Activated T-helper 9 cell treated with anti-CD3 and anti-CD28 coated beads, Interleukin-2, amount 50 U/mL, for 16 hours (primary cell): Measurements from ENCODE around the gene ISOC1.

ENCODE experiments used
- DNase-seq: peaks from one replicate; pipeline ENCODE4 v3.0.0-alpha.2; 2020; ENCODE audit warnings: low read depth

Gene ISOC1

DNA sequence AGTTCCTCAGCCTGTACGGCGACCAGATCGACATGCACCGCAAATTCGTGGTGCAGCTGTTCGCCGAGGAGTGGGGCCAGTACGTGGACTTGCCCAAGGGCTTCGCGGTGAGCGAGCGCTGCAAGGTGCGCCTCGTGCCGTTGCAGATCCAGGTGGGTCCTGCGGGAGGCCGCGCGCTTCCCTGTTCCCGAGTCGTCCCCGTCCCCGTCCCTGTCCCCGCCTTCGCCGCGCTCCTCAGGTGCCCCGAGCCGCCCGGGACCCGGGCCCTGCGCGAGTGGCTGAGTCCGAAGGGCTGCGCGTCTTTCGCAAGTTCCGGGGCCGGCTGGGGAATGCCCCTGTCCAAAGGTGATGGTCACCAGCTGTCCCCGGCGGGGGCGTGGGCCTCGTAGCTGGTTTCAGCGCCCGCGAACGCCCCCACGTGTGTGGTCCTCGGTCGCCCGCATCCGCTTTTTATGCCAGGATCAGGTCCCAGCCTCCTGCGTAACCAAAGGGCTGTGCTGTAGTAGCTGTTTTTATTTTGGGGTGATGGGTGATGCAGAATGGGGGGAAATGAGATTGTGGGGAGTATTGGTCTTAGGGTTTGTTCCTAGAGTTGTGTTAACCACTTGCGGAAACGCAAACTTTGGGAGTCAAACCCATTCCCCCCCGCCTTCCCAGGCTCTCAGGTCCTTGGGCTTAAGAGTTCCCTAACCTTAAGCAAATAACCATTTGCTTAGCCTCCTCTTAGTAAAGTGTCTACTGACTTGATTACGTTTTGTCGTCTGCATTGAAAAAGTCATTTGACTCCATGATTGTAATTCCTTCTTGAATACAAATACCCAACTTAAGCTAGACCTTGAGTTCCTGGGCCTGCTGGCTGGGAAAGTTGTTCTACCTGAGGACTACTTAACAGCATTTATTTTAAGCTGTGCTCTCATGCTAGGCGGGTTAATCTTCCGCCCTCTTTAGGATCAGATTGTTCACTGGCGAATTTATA is 663 bp downstream of the ISOC1 start:
- DNase-seq = peak; percentile 25

- DNase-seq = no peak
These were observed 1.9 kb downstream of the ISOC1 start for GRCh38 chr5:129096382-129096991.

DNA sequence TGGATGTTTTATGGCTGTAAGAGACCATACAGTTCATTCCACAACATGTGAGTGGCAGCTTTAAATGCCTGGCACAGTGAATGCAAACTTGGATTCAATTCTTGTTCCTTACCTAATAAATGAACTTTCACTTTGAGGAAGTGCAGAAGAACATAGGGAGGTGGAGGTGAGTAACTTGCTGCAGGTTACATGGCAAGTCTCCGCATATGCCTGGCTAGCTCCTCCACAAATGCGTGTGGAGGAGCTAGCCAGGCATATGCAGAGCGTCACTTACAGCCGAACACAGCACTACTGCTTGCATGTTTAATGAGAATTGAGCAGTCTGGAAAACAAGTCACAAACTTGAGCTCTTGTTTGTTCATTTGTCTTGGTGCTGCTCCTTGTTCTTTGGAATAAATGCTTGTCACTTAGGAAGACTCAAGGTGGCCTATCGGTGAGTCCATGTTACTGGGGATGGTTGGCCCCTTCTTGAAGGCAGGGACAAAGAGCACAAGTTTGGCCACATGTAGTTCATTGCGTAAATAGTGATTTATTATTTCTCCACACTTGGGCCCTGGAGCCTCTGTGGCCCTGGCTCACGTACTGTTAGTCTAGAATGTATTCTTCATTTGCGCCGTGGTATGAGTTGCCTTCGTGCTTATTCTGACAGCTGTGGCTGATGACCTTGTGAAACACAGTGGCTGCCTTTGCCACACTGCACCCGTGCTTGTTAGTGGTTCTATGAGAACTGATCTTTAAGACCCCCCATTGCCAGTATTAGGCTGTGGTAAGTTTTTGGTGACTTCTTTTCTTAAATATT is 3.1 kb downstream of the ISOC1 start:
- no peak for DNase-seq

- DNase-seq = no peak
These were observed 4.1 kb downstream of the ISOC1 start for GRCh38 chr5:129098488-129099183.

- DNase-seq = no peak
These were observed 4.6 kb downstream of the ISOC1 start for GRCh38 chr5:129099184-129099569.

DNA sequence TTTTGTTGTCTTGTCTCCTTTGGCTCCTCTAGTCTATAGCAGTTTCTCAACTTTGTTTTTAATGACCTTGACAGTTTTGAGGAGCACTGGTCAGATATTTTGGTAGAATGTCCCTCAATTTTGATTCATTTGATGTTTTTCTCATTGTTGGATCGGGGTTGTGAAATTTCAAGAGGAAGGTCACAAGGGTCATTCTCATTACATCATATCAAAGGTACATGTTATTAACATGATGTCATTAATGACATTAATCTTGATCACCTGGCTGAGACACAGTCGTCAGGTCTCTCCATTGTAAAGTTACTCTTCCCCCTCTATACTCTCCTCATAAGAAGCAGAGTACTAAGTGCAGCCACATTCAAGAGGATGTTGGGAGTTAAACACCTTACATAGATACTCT is 7.2 kb downstream of the ISOC1 start:
- no peak for DNase-seq

DNA sequence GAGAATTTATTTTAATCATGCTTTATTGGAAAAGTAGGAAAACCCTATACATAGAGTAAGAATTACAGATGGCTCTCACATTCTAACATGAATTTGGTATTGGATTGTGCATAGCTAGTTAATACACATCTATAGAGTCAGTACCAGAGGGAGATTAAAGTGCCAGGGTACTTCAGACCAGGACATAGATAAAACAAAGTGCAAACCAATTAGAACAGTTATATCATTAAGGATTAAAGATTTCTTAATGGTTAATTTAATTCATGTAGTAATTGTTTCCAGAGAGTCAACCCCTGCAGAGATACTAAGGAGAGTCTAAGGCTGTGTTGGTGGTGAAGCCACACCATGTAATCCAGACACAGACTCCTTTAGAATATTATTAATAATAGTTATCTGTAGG is 8.8 kb downstream of the ISOC1 start:
- DNase-seq = no peak

GRCh38 chr5:129104915-129105455 is 10.4 kb downstream of the ISOC1 start:
- no peak for DNase-seq

DNA sequence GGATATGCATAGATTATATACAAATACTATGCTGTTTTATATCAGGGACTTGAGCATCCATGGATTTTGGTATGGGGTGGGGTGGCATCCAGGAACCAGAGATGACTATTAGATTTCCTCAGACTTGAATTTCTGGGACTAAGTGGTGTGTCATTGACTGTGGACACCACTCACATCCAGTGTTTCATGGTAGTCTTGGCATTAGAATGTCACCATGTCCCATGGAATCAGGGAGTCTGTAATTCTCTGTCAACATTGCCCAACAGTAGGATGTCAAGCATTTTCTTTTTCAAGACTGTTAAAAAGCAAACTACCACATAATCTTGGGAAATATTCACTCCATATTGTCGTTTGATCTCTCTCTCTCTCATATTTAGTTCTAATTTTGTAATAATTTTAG is 13.1 kb downstream of the ISOC1 start:
- DNase-seq = no peak

DNA sequence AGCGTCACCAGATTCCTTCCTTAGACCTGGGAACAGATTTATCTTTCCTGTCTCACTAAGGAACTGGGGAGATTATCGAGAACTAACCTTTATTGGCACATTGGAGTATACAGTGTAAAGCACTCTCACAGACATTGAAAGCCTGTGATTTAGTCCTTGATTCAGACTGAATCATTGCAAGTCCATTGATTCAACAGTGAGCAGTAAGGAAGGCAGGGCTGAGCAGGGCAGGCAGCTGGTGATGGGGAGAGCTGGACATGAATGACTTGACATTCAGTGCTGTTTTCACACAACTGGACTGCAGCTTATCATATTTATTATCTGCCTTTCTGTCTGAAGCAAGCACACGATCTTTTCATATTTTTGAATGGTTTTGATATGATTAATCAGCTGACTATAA is 16.2 kb downstream of the ISOC1 start:
- no peak for DNase-seq

DNA sequence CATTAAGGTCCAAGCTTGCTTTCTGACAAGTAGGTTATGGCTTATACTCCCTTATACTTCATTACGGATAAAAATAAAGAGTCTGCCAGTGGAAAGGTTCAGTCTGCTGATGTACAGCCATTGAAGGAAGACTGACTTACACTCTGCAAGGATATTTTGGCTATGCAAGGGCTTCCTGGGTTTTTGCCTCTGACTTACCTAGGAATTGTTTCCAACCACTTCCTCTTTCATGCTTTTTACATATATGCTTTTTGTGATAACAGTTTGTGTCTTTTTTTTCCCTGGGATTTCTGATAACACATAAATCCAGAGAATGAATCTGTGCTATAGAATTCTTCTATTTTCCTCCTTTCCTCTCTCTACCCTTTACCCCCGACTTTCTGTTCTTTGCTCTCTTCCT is 16.8 kb downstream of the ISOC1 start:
- no peak for DNase-seq

DNA sequence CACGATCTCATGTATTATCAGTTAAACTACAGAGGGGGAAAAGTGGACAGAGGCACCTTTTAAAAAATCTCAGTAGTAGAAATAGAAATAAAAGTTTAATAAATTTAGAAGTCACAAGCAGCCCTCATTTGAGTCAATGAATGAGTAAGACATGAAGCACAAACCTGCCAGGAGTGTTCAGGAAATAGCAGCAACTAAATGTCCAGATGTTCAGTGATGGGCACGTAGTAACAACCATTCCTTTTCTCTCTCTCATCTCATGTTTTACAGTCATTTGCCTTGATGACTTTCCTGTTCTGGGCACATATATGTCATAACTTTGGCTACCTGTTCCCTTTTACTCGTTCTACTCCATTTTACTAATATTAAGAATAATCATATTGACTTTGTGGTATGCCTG is 17.7 kb downstream of the ISOC1 start:
- no peak for DNase-seq

GRCh38 chr5:129113867-129114266 is 19.3 kb downstream of the ISOC1 start:
- no peak for DNase-seq

- DNase-seq = no peak
These were observed 20.1 kb downstream of the ISOC1 start for GRCh38 chr5:129114539-129115193.

- no peak for DNase-seq
These were observed 21.1 kb downstream of the ISOC1 start for GRCh38 chr5:129115680-129116079.

DNA sequence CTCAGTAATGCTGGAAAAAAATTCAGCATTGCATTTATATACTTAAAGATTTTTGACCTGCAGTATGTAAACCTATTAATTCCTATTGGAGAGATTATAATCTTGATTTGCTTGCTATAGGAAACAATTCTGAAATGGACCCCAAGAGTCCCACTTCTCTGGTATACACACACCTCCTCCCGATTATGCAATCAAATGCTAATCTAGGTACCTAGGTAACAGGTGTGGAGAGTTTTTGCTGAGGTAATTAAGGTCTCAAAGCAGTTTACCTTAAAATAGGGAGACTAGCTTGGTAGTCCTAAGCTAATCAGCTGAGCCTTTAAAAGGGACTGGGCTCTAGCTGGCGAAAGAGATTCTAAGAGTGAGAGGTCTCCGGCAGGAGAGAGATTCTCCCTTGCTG is 22.2 kb downstream of the ISOC1 start:
- DNase-seq = no peak

DNA sequence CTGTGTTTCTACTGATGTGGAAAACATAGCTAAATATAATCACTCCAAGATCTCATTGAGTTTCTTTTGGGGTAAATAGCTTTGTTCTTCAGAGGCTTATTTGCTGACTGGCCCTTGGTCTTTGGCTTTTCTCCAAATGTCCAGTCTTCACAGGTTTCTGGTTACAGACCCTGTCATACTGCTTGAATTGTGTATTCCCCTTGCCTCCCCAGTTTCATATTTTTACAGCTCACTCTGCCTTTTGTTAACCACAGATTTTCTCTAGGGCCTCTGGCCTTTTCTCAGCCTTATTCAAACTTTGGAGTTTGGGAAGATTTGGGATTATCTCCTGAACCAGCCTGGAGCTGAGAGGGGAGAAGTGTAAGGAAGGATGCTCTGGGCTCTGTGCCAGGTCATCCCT is 23.9 kb downstream of the ISOC1 start:
- no peak for DNase-seq

- no peak for DNase-seq
These were observed 24.3 kb downstream of the ISOC1 start for GRCh38 chr5:129118826-129119225.

DNA sequence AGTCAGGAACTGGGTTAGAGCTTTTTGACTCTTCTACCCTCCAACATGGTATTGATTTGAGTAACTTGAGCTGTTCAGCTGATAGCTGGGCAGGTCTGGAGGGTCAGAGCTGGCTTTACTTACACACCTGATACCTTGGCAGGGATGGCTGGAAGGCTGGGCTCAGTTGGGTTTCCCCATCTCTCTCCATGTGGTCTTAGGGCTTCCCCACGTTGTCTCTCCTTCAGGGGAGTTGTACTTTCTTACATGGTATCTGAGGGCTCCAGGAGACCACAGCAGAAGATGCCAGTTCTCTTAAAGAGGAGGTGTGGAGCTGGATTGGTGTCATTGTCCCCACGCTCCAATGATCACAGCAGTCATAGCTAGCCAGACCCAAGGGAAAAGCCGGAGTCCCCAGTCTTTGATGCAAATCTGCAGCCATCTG is 25.6 kb downstream of the ISOC1 start:
- no peak for DNase-seq

GRCh38 chr5:129122560-129122959 is 28.0 kb downstream of the ISOC1 start:
- no peak for DNase-seq

DNA sequence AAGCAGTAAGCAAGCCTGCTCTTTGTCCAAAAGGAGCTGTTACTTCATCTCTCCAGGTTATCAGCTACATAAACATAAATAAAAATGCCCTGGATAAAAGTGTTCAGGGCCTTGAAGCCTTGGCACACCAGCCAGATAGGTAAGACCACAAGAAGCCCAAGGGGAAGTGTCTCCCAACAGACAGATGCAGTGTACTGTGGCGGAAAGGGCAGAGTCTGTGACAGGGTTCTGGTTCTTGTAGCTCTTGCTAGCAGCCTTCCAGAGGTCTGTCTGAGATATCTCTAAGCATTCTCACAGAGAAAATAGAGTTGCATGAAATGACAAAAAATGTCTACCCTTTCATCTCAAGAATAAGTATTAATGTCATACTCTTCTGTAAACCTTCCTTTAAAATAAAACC is 30.1 kb downstream of the ISOC1 start:
- DNase-seq = no peak
